Measurements from ENCODE around the gene HTR7. TPM values are rescaled to one million over a fixed set of nuclear protein-coding genes. Genes with fewer than 3 reads are reported as not detected.
A peak's percentile ranks its signal among the peaks of the same experiment; 100 is the strongest.

The HTR7 gene
- total RNA-seq, 1 experiment from 2014 or later, result 34.3 TPM

GRCh38 chr10:90871766-90872647 is 14.2 kb upstream of the HTR7 start, which contains the start of gene RPP30:
TSS of gene RPP30 (plus strand) at chr10:90871974. CDS start at chr10:90871987, 13 bp downstream.
- peak; percentile 83 for DNase-seq
- Histone ChIP-seq H3K36me3 (replicated peaks; ENCODE audit: control insufficient read depth, insufficient read depth, low read length) (peaks cover 4% of the 10 kb centered on the region), H3K4me3 (ENCODE audit: insufficient read depth, low read depth, low read length) (peak within 1 kb of the TSS; percentile 85), H3K27me3 (ENCODE audit: control insufficient read depth, insufficient read depth, low read length) (no peaks in the 10 kb centered on the region)

- H3K36me3 ChIP-seq (replicated peaks; ENCODE audit: control insufficient read depth, insufficient read depth, low read length), result peaks cover 2% of the 10 kb centered on the region
- H3K4me3 ChIP-seq (ENCODE audit: insufficient read depth, low read depth, low read length), result peak overlapping the region; percentile 85
- no peaks in the 10 kb centered on the region for H3K27me3 ChIP-seq (ENCODE audit: control insufficient read depth, insufficient read depth, low read length)
- DNase-seq, result peak; percentile 78
These were observed 13.5 kb upstream of the HTR7 start for GRCh38 chr10:90871279-90871765.

DNA sequence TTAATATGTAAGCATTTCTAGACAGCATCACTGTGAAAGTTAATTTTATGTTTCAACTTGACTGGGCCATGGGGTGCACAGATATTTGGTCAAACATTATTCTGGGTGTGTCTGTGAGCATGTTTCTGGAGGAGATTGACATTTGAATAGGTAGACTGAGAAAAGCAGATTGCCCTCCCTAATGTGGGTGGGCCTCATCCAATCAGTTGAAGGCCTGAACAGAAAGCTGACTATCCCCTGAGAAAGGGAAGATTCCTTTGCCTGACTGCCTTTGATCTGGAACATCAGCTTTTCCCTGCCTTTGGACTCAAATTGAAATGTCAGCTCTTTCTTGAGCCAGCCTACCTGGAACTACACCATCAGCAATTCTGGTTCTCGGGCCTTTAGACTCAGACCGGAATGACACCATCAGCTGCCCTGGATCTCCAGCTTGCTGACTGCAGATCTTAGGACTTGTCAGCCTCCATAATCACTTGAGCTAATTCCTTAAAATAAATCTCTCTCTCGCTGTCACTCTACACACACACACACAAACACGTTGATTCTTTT is 8.3 kb upstream of the HTR7 start:
- no peak overlapping the region for H3K4me3 ChIP-seq (ENCODE audit: insufficient read depth, low read depth, low read length)
- DNase-seq, result no peak
- no peaks in the 10 kb centered on the region for H3K27me3 ChIP-seq (ENCODE audit: control insufficient read depth, insufficient read depth, low read length)

GRCh38 chr10:90865401-90865800 is 7.6 kb upstream of the HTR7 start:
- no peak for DNase-seq
- Histone ChIP-seq H3K27me3 (ENCODE audit: control insufficient read depth, insufficient read depth, low read length) (no peaks in the 10 kb centered on the region), H3K4me3 (ENCODE audit: insufficient read depth, low read depth, low read length) (no peak overlapping the region)

More for the DNA sequence above, 8.3 kb upstream of the HTR7 start:
- no peaks in the 10 kb centered on the region for H3K36me3 ChIP-seq (replicated peaks; ENCODE audit: control insufficient read depth, insufficient read depth, low read length)

GRCh38 chr10:90862908-90863514 is 5.2 kb upstream of the HTR7 start:
- Histone ChIP-seq H3K4me3 (ENCODE audit: insufficient read depth, low read depth, low read length) (no peak overlapping the region), H3K36me3 (replicated peaks; ENCODE audit: control insufficient read depth, insufficient read depth, low read length) (no peaks in the 10 kb centered on the region), H3K27me3 (ENCODE audit: control insufficient read depth, insufficient read depth, low read length) (peaks cover 7% of the 10 kb centered on the region)
- DNase-seq, result peak; percentile 31

More at GRCh38 chr10:90865401-90865800, 7.6 kb upstream of the HTR7 start:
- H3K36me3 ChIP-seq (replicated peaks; ENCODE audit: control insufficient read depth, insufficient read depth, low read length), result no peaks in the 10 kb centered on the region

- Histone ChIP-seq H3K4me3 (ENCODE audit: insufficient read depth, low read depth, low read length) (no peak overlapping the region), H3K27me3 (ENCODE audit: control insufficient read depth, insufficient read depth, low read length) (peaks cover 22% of the 10 kb centered on the region), H3K36me3 (replicated peaks; ENCODE audit: control insufficient read depth, insufficient read depth, low read length) (no peaks in the 10 kb centered on the region)
- DNase-seq, result no peak
These were observed 3.0 kb upstream of the HTR7 start for GRCh38 chr10:90860790-90861189.

GRCh38 chr10:90859321-90859751 is 1.5 kb upstream of the HTR7 start:
- H3K27me3 ChIP-seq (ENCODE audit: control insufficient read depth, insufficient read depth, low read length), result peaks cover 24% of the 10 kb centered on the region
- no peak overlapping the region for H3K4me3 ChIP-seq (ENCODE audit: insufficient read depth, low read depth, low read length)
- H3K36me3 ChIP-seq (replicated peaks; ENCODE audit: control insufficient read depth, insufficient read depth, low read length), result no peaks in the 10 kb centered on the region
- no peak for DNase-seq

- H3K27me3 ChIP-seq (ENCODE audit: control insufficient read depth, insufficient read depth, low read length), result peaks cover 24% of the 10 kb centered on the region
- H3K4me3 ChIP-seq (ENCODE audit: insufficient read depth, low read depth, low read length), result peak overlapping the region; percentile 80
- no peaks in the 10 kb centered on the region for H3K36me3 ChIP-seq (replicated peaks; ENCODE audit: control insufficient read depth, insufficient read depth, low read length)
- peak; percentile 27 for DNase-seq
These were observed 676 bp upstream of the HTR7 start for GRCh38 chr10:90858461-90858968.

DNA sequence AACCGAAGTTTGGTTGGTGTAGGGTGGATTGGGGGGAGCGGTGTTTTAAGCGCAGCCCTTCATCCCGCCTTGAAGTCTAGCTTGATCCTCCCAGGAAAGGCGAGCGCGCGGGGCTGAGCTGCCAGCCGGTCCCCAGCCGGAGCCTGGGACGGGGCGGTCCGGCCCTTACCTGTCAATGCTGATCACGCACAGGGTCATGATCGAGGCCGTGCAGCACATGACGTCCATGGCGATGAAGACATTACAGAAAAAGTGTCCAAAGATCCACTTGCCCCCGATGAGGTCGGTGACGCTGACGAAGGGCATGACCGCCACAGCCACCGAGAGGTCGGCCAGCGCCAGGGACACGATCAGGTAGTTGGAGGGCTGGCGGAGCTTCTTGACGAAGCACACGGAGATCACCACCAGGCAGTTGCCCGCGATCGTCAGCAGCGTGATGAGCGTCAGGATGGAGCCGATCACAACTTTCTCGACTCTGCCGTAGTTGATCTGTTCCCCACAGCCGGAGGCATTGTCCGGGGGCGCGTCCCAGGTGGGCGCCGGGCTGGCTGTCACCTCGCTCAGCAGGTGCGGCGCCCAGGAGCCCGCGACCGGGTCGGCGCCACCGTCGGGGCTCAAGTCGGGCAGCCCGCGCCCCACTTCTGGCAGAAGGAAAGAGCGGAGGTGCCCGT is 740 bp downstream of the HTR7 start:
- H3K27me3 ChIP-seq (ENCODE audit: control insufficient read depth, insufficient read depth, low read length), result peaks cover 24% of the 10 kb centered on the region
- peak; percentile 60 for DNase-seq
- peak overlapping the region; percentile 80 for H3K4me3 ChIP-seq (ENCODE audit: insufficient read depth, low read depth, low read length)
- H3K36me3 ChIP-seq (replicated peaks; ENCODE audit: control insufficient read depth, insufficient read depth, low read length), result no peaks in the 10 kb centered on the region

GRCh38 chr10:90856261-90856660 is 1.6 kb downstream of the HTR7 start:
- H3K27me3 ChIP-seq (ENCODE audit: control insufficient read depth, insufficient read depth, low read length), result peaks cover 24% of the 10 kb centered on the region
- H3K4me3 ChIP-seq (ENCODE audit: insufficient read depth, low read depth, low read length), result peak overlapping the region; percentile 80
- peak; percentile 21 for DNase-seq
- no peaks in the 10 kb centered on the region for H3K36me3 ChIP-seq (replicated peaks; ENCODE audit: control insufficient read depth, insufficient read depth, low read length)

DNA sequence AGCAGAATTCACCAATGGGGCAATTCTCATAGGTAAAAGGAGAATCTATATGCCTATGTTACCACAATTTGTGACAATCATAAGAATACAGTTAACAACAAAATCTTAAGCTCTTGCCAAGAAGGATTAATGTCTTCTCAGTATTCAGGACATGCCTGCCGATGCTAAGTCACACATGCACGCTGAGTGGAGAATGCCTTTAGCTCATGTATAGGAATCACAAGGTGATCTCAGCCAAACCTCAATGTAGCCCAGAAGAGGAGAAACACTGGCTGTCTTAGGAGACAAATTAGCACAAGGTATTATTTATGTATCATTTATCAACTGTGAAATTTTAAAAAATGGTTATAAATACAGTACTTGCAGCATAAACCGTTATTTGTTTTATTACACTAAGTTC is 2.7 kb downstream of the HTR7 start:
- no peaks in the 10 kb centered on the region for H3K36me3 ChIP-seq (replicated peaks; ENCODE audit: control insufficient read depth, insufficient read depth, low read length)
- peak overlapping the region; percentile 80; the same call in 1 of the 2 replicates for H3K4me3 ChIP-seq (ENCODE audit: insufficient read depth, low read depth, low read length)
- DNase-seq, result no peak
- H3K27me3 ChIP-seq (ENCODE audit: control insufficient read depth, insufficient read depth, low read length), result peaks cover 24% of the 10 kb centered on the region

DNA sequence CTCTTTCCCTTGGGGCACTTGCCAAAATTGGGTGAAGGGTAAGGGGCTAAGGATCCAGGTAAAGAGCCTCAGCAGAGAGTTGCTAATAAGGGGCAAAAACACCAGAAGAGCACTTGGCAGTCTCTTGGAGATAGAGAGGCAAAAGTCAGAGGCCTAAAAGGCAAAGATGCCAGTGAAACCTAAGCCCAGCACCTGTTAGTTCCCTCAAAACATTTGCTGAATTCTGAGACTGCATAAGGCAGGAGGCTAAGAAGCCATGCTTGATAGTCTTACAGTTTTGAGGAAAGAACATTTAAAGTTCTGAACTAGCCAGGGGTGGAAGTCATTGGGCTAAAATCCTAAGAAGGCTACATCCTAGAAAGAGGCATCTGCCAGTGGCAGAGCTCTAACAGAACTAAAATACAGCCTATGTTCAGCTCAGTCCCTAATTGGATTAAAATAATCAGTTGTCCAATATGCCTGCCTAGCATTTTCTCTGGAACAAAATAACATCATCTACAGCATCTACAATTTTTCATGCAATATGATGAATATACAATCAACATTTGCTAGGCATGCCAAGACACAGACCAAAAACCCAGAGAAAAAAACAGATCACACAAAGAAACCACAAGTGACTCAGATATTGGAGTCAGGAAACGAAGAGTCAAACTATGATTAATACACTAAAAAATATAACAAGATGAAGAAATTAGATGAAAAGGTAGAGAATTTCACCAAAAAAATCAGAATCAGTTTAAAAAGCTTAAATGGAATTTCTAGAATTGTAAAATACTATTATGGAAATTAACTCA is 7.7 kb downstream of the HTR7 start:
- no peak for DNase-seq
- Histone ChIP-seq H3K36me3 (replicated peaks; ENCODE audit: control insufficient read depth, insufficient read depth, low read length) (no peaks in the 10 kb centered on the region), H3K27me3 (ENCODE audit: control insufficient read depth, insufficient read depth, low read length) (no peaks in the 10 kb centered on the region), H3K4me3 (ENCODE audit: insufficient read depth, low read depth, low read length) (no peak overlapping the region)

GRCh38 chr10:90847436-90847835 is 10.4 kb downstream of the HTR7 start:
- Histone ChIP-seq H3K36me3 (replicated peaks; ENCODE audit: control insufficient read depth, insufficient read depth, low read length) (no peaks in the 10 kb centered on the region), H3K27me3 (ENCODE audit: control insufficient read depth, insufficient read depth, low read length) (no peaks in the 10 kb centered on the region), H3K4me3 (ENCODE audit: insufficient read depth, low read depth, low read length) (no peak overlapping the region)
- DNase-seq, result no peak
